Panc1 (cell line): ENCODE results near the gene AACS.

ENCODE experiments used
- SIN3A ChIP-seq: IDR thresholded peaks from 2 replicates; pipeline ENCODE4 v1.6.1; 2012; ENCODE audit warnings: low read depth, mild to moderate bottlenecking, low read length, moderate library complexity, borderline replicate concordance; ENCODE audit not compliant: insufficient read depth
- TF ChIP-seq, protein P1 (sequence below): fragments of 450-650 bp; IDR thresholded peaks from 2 replicates; pipeline ENCODE4 v1.5.1; 2017; ENCODE audit warnings: mild to moderate bottlenecking
- TF ChIP-seq, protein P2 (sequence below), 2 experiments: IDR thresholded peaks; 2 replicates each; pipeline ENCODE4 v1.6.1; 2011 to 2012; ENCODE audit warnings: low read depth in 2 of 2, control low read depth in 1 of 2, low read length in 1 of 2, mild to moderate bottlenecking in 1 of 2, moderate library complexity in 1 of 2; ENCODE audit not compliant: insufficient read depth in 1 of 2

DNA sequence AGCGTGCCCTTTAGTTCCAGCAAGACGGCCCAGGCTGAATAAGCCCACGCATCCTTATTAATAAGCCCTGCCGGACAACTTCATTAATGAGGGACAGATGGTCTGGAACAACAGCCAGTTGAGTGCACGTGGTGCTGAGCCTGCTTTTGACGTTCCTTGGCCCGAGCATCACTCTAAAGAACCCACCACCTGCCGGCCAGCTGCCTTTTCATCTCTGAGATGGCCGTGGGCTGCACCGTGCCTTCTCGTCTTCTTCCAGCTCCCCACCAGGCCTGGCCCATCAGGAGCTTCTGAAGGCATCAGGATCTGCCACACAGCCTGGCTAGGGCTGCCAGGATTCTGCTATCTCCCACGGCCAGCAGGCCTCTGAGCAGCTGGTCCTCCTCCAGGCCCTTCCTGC lies 80.0 kb downstream of the AACS start:
- TF ChIP-seq, protein P1, sequence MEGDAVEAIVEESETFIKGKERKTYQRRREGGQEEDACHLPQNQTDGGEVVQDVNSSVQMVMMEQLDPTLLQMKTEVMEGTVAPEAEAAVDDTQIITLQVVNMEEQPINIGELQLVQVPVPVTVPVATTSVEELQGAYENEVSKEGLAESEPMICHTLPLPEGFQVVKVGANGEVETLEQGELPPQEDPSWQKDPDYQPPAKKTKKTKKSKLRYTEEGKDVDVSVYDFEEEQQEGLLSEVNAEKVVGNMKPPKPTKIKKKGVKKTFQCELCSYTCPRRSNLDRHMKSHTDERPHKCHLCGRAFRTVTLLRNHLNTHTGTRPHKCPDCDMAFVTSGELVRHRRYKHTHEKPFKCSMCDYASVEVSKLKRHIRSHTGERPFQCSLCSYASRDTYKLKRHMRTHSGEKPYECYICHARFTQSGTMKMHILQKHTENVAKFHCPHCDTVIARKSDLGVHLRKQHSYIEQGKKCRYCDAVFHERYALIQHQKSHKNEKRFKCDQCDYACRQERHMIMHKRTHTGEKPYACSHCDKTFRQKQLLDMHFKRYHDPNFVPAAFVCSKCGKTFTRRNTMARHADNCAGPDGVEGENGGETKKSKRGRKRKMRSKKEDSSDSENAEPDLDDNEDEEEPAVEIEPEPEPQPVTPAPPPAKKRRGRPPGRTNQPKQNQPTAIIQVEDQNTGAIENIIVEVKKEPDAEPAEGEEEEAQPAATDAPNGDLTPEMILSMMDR, result no peak
- no peak for TF ChIP-seq SIN3A
- TF ChIP-seq, protein P2, sequence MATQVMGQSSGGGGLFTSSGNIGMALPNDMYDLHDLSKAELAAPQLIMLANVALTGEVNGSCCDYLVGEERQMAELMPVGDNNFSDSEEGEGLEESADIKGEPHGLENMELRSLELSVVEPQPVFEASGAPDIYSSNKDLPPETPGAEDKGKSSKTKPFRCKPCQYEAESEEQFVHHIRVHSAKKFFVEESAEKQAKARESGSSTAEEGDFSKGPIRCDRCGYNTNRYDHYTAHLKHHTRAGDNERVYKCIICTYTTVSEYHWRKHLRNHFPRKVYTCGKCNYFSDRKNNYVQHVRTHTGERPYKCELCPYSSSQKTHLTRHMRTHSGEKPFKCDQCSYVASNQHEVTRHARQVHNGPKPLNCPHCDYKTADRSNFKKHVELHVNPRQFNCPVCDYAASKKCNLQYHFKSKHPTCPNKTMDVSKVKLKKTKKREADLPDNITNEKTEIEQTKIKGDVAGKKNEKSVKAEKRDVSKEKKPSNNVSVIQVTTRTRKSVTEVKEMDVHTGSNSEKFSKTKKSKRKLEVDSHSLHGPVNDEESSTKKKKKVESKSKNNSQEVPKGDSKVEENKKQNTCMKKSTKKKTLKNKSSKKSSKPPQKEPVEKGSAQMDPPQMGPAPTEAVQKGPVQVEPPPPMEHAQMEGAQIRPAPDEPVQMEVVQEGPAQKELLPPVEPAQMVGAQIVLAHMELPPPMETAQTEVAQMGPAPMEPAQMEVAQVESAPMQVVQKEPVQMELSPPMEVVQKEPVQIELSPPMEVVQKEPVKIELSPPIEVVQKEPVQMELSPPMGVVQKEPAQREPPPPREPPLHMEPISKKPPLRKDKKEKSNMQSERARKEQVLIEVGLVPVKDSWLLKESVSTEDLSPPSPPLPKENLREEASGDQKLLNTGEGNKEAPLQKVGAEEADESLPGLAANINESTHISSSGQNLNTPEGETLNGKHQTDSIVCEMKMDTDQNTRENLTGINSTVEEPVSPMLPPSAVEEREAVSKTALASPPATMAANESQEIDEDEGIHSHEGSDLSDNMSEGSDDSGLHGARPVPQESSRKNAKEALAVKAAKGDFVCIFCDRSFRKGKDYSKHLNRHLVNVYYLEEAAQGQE (IDR thresholded peaks at IDR 0.05; ENCODE audit: insufficient read depth in 1 of 2, low read depth in 2 of 2, low read length in 1 of 2), result no peak
